HG03521 (cell line): ENCODE measurements around the gene UBE2J2.

ENCODE experiments used
- ATAC-seq: cut with Tn5 transposase; IDR thresholded peaks from one replicate; pipeline ENCODE4 v1.9.1; 2021; ENCODE audit warnings: mild to moderate bottlenecking, moderate library complexity; ENCODE audit not compliant: unreplicated experiment

Gene UBE2J2

DNA sequence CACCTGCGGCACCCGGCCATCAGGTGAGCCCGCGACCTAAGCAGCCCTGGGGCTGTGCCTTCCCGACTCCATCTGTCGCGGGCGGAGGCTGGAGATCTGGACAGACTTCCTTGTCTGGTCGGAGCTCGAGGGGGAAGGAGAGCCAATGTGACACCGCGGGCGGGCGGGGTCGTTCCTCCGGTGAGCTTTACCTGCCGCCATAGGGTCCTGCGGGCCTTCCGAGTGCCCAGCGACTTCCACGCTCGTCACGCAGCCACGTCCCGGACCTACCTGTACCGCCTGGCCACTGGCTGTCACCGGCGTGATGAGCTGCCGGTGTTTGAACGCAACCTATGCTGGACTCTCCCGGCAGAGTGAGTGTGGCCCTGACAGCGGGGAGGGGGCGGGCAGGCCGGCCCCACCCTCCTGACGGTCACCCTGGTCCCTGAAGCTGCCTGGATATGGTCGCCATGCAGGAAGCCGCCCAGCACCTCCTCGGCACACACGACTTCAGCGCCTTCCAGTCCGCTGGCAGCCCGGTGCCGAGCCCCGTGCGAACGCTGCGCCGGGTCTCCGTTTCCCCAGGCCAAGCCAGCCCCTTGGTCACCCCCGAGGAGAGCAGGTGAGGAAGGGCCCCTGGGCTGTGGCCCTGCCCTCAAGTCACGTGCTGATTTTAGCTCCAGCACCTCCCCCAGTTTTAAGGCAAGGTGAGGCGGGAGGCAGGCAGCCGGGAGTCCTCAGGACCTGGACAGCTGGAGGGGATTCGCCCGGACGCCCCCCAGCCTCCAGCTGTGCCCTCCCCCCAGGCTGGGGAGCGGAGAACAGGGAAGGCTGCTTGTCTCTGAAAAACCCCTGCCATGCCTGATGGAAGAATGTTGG is 35.8 kb upstream of the UBE2J2 start:
- ATAC-seq: no peak

DNA sequence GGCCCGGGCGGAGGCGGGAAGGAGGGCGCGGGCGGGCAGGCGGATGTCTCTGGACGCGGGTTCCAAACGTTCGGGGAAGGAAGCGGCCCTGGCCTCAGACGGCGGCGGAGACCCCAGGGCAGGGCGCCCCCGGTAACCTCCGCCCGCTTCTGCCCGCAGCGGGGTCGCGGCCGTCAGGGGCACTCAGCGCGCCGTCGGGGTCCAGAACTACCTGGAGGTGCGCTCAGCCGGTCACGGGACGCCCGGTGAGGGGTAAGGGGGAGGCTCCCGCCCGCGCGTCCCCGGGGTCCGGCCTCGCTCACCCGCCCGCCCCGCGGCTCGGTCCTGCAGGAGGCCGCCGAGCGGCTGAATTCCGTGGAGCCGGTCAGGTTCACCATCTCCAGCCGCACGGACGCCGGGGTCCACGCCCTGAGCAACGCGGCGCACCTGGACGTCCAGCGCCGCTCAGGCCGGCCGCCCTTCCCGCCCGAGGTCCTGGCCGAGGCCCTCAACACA is 35.1 kb upstream of the UBE2J2 start:
- ATAC-seq: no peak

DNA sequence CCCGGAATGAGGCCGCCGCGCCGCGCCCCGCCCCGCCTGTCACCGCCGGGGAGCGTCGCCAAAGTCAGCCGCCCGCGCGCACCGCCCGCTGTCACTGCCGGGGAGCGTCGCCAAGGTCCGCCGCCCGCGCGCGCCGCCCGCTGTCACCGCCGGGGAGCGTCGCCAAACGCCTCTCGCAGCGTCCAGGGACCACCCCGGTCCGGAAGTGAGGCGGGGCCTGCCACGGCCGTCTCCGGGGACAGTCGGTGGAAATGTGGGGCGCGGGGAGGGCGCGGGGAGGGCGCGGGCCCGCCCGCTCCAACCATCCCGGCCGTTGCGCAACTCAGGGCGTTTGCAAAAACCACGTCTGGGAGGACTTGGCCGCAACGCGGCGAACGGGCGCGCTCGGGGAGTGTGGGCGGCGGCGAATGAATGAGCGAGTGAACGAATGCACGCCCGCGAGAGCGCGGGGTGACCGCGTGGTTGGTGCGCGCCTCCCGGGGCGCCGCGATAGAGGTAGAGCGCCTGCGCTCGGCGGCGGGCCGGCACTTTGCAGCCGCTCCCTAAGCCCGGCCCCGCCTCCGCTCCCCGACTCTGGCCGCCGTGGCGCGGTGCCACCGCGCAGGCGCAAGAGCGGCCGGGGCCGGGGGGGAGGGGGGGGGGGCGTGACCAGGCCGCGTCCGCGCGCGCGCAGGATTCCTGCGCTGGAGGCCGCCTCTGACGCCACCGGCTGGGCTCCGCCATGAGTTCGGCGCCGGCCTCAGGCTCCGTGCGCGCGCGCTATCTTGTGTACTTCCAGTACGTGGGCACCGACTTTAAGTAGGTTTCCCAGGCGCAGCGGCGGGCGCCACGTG is 34.5 kb upstream of the UBE2J2 start, which contains the start of the genes ACAP3 and PUSL1:
Gene ACAP3, minus strand, starts transcription at position 8 of the 833 bp plus-strand sequence. CDS start 115 bp downstream, outside the sequence.
Gene PUSL1, plus strand, starts transcription at position 675 of the 833 bp plus-strand sequence. Its CDS starts 47 bp downstream, at position 722.
- ATAC-seq: peak; percentile 64

DNA sequence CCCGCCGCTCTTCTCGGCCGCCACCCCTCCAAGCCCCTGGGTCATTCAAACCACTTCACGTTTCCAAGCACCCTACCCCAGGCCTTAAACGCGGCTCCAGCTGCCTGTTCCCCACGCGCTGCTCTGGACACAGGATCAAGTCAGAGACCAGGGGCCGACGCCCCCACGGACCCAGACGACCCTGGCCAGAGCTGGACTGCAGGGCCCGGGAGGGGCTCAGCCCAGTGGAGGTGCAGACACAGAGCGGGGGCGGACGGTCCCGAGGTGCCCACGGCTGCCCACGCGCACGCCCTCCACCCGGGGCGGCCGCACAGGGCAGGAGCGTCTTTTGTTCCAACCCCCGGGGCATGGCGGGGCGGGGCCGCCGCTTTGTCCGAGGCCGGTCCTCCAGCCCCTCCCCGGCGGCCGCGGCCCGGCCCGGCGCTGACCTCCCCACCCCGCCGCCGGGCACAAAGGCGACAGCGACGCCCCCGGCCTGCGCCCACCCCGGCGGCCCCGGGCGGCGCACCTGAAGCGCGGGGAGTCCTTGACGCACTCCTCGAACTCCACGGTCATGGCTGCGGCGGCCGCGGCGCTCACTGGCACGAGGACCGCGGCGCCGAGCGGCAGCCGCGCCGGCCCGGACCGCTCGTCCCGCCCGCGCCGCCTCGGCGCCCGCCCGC is 33.7 kb upstream of the UBE2J2 start:
- ATAC-seq: peak; percentile 2

DNA sequence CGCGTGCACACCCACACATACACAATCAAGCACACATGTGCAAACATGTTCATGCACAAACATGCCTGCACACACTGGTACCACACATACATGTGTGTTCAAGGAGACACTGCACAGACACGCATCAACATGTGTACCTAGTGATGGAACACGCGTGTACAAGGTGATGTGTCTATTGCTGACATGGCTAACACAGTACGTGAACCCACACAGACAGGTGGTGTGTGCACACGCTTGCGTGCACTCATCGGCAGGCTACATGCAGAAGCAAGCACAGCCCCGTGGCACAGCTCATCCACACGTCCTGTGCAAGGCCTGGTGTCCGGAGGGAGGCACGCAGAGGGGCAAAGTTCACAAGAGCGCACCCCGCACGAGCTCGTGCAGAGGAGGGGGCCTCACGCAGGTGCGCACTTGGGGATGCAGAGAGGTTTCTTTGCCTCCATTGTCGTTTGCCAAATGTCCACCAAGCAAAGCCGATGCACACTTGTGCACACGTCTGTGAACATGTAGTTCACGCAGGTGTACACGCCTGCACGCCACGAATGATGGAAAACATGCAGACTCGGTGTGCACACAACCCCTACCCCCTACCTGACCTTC is 33.1 kb upstream of the UBE2J2 start:
- ATAC-seq: no peak

DNA sequence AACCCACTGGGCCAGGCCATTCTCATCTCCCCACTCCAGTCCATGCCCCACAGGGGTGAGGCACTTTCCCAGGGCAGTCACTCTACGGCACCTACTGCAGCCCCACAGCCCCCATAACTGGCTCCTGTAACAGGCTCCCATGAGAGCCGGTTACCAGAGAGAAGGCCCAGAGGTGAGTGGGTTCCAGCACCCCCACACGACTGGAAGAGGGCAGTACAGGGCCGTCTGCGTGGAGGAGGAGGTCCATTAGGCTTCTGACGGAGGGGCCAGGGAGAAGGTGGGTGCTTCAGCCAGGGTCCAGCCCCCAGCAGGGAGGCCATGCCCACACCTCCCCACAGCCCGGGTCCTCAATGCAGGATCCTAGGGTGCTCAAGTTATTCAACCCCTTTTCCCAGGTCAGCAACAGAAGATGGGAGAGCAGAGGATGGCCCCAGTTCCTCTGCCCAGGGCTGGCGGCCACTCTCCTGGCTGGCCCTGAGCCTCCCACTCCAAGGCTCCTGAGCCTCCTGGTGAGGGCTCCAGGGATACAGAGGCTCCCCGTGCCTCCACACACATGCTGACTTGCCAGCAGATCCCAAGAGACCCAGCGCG is 32.5 kb upstream of the UBE2J2 start:
- no peak for ATAC-seq

DNA sequence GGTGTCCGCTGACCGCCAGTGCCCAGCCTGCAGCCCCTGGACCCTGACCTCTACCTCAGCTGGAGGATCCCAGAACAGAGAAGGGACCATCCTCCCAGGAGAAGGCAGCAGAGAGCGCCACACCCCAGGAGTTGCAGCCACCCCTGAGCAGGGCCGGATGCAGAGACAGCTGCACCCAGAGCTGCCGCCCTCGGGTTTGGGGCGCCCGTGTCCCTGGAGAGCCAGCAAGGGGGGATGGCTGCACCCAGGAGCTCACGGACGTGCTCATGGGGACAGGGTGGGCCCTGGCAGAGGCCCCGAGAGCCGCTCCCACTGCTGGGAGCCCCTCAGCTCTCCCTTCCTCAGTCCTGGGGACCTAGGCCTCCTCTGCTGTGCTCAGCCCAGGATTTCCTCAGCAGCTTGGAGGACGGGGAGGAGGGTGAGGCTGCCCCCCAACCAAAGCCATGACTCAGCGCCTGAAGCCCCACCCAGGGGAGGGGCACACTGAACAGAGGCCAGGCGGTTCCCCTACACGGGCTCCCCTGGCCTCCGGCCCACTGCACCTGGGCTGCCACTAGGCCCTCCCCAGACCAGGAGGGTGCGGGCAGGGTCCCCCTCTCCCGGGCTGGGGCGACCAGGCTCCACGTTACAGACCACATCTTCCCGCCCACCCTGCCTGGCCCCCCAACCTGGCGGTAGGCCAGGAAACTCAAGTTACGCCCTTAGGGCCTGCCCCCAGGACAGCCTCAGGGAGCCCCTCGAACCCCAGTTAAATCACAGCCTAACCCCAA is 31.8 kb upstream of the UBE2J2 start:
- ATAC-seq: no peak

DNA sequence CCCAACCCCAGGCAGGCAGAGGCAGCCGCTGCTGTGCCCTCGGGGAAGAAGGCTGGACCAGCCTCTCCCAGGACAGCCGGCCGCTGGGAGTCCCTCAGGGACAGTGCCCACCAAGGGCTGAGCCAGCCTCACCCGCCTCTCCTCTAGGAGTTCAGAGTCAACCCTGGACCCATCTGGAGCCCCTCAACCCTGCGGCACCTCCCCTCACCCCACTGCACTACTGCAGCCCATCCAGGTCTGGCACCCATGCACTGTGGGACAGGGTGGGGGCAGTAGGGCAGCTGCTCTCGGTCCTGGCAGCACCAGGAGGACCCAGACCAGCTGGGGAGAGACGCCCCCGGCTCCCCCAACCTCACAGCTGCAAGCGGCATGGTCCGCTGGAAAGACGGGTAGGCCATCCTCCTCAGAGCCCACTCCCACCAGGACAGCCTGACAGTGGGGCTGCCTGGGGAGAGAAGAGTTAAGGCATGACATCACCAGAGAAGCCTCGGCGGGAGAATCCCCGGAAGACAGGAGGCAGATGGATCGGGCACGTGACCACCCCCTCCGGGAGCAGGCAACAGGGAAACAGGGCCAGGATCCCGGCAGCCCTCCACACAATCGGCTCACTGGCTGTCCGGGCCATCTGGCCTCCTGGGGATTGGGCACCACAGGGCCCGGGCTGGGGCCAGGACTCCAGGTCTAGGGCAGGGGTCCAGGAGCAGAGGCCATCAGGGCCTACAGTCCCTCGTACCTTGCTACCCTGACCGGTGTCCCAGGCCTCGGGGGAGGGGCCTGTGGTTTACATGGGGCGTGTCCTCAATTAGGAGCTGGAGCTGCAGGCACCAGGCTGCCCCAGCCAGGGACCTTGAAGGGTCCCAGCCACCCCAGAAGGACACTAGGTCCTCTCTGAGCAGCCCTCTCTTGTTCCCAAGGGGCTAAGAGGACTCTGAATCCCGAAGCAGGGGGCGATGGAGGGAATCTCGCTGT is 31.0 kb upstream of the UBE2J2 start:
- no peak for ATAC-seq

DNA sequence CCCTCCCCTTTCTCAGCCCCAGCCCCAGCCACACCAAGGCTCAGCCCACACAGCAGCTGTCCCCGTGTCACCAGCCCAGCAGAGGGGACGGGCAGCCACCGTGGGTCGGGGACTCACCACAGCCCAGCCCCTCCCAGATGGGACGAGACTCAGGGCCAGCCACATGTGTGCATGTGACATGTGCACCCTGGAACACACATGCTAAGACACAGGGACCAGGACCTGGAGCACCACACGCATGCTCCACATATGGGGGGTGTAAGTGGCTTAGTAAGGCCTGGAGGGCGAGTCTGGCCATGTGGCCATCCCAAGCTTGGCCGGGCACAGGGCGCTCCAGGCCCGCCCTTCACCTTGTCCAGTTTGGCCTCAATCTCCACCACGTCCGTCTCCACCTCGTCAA is 30.1 kb upstream of the UBE2J2 start:
- no peak for ATAC-seq

DNA sequence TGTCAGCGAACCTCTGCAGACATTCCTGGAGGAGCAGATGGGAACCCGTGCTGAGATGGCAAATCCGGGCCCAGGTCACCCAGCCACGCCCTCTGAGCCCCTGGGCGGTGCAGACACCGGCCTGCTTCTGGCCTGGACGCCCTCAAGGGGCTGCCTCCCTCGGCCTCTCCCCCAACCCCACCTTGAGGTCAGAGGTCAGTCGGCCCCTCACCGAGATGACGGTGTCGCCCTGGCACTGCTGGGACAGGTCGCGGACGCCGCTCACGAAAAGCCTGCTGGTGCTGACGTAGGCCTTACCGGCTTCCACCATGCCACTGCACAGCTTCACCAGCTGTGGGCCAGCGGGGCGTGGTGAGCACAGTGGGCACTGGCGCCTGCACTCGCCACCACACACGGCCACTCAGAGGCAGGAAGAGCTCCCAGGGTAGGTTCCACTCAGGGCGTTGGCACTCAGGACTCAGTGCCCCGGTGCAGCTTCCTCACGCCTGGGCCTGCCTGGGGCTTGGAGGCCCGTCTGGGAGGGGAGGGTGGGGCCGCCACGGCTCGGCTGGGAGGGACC is 29.4 kb upstream of the UBE2J2 start:
- ATAC-seq: no peak

DNA sequence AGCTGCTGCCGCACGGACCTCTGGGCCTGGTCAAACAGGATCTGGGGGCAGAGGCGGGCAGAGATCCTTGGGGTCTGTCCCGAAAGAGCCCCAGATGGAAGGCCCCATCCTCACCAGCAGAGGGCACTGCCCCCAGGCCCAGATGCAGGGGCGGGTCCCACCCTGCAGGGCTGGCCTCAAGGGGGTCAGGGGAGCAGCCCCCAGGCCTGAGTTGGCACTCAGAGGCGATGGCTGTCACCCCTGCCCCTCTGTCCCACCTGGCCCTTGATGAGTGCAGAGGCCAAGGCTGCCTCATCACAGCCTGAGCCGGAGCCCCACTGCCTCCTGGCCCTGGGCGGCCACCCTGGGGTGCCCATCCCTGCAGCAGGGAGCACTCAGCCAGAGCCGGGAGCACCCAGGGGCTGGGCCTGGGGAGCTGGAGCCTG is 28.4 kb upstream of the UBE2J2 start:
- no peak for ATAC-seq

DNA sequence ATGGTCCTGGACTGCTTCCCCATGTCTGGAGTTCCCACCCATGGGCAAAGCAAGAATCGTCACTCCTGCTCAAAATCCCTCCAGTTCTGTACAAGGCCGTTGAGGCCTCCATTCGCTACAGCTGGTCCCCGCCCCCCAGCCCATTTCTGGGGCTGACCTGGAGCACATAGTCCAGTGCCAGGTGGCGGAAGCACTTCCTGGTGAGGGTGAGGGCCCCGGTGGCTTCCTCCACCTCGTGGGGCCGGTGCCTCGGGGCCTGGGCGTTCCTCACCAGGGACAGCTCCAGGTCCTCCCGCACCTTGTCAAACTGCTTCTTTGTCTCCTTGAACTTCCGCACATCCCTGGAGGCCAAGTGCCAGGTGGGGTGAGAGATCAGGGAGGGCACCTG is 26.7 kb upstream of the UBE2J2 start:
- ATAC-seq: no peak

DNA sequence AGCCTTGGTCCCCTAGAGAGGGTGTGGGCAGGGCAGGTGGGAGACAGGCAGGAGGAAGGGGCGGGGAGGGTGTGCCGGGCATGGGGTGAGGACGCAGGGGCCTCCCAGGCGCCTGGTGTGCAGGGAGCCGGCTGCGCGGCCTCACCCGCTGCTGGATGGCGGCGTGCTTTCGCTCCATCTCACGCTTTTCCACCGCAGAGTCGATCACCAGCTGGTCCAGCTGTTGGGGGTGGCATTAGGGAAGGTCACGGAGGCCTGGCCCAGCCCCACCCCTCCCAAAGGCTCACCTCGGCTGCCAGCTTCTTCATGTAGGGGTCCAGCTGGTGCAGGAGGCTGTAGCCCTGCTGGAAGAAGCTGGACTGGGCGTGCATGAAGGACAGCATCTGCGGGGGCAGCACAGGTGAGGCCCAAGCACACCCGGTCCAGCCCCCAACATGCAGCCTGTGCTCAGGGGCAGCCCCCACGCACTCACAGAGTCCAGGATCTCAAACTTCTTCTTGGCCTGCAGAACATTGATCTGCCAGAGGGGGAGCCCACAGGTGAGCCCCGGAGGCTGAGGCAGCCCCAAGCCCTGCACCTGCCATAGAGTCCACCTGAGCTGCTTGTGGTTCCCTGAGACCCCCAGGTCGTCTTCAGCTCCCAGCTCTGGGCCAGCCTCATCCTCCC is 26.2 kb upstream of the UBE2J2 start:
- no peak for ATAC-seq

DNA sequence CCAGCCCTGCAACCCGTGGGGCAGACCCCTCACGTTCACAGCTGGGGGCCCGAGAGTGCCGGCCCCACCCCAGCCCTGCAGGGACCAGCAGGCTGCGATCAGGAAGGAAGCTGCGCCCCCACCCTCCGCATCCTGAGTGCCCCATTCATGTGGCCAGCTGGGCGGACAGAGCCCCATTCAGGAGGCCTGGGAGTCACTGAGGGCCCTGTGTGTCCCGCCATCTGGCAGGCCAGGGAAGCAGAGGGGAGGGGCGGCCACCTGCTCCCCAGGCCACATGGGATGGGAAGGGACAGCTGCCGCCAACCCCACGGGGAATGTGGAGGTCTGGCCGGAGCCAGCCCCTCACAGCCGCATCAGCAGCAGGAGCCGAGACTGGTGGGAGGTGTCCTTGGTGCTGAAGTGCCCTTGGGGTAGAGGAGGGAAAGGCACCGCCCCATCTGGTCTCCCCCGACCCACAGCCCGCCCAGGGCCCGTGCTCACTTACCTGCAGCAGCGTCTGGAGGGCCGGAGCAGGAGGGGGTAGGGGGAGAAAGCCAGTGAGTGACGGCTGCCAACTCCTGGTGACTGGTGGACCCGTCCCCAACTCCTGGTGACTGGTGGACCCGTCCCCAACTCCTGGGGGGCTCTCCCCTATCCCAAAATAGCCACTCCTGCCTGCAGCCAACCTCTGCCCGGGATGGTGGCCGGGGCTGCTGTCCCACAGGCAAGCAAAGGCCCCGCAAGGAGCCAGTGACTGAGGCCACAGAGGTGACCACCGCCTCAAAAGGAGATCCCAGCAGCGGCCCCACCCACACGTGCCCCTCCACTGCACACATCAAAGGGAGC is 25.4 kb upstream of the UBE2J2 start:
- no peak for ATAC-seq

DNA sequence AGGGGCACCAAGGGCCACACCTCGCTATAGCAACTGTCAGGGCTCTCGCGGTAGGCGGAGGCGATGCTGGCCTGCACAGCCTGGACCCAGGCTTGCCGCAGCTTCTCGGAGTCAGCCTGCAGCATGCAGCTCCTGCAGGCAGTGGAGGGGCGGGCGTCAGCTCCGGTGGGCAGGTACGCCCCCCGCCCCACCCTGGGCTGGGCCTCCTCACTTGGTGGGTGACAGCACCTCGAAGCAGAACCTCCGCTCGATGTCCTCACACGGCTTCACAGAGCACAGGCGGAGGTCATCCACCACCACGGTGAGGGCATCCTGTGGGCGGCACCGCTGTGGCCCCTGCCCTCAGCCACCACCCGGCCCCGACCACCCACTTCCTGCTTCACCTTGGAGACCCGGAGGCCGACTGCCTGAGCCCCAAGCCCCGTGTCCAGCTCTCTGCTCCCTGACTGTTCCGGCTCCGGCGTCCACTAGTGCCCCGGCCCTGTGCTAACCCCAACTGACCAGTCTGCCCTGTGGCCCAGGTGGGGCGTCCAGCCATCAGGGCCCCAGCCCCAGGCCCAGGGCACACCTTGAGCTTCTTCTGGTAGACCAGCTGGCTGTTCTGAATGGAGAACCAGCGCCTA is 24.3 kb upstream of the UBE2J2 start:
- no peak for ATAC-seq
